ENCODE measurements around the gene TMEM87B.

TMEM87B gene

GRCh38 chr2:112140205-112140802 is 85.2 kb downstream of the TMEM87B start:
- no peak overlapping the region for H3K4me3 ChIP-seq (ENCODE audit: low read length)
- TF ChIP-seq ZNF274 (IDR thresholded peaks at IDR 0.05; ENCODE audit: low read depth, low read length) = no peak

GRCh38 chr2:112140899-112141625 is 86.0 kb downstream of the TMEM87B start:
- no peak overlapping the region for H3K4me3 ChIP-seq (ENCODE audit: low read length)

GRCh38 chr2:112141626-112142007 is 86.5 kb downstream of the TMEM87B start:
- no peak for TF ChIP-seq ZNF274 (IDR thresholded peaks at IDR 0.05; ENCODE audit: low read depth, low read length)
- H3K4me3 ChIP-seq (ENCODE audit: low read length) = no peak overlapping the region

More at GRCh38 chr2:112140899-112141625, 86.0 kb downstream of the TMEM87B start:
- no peak for TF ChIP-seq ZNF274 (IDR thresholded peaks at IDR 0.05; ENCODE audit: low read depth, low read length)

- no peak overlapping the region for H3K4me3 ChIP-seq (ENCODE audit: low read length)
- TF ChIP-seq ZNF274 (IDR thresholded peaks at IDR 0.05; ENCODE audit: low read depth, low read length) = no peak
These were observed 87.5 kb downstream of the TMEM87B start for GRCh38 chr2:112142525-112143078.

- no peak for TF ChIP-seq ZNF274 (IDR thresholded peaks at IDR 0.05; ENCODE audit: low read depth, low read length)
- no peak overlapping the region for H3K4me3 ChIP-seq (ENCODE audit: low read length)
These were observed 88.1 kb downstream of the TMEM87B start for GRCh38 chr2:112143150-112143549.

- TF ChIP-seq ZNF274 (IDR thresholded peaks at IDR 0.05; ENCODE audit: low read depth, low read length) = no peak
- no peak overlapping the region for H3K4me3 ChIP-seq (ENCODE audit: low read length)
These were observed 89.9 kb downstream of the TMEM87B start for GRCh38 chr2:112144966-112145365.

- TF ChIP-seq ZNF274 (IDR thresholded peaks at IDR 0.05; ENCODE audit: low read depth, low read length) = no peak
These were observed 92.5 kb downstream of the TMEM87B start for GRCh38 chr2:112147382-112148168.

GRCh38 chr2:112148477-112148876 is 93.4 kb downstream of the TMEM87B start:
- no peak for TF ChIP-seq ZNF274 (IDR thresholded peaks at IDR 0.05; ENCODE audit: low read depth, low read length)
- no peak overlapping the region for H3K4me3 ChIP-seq (ENCODE audit: low read length)

More at GRCh38 chr2:112147382-112148168, 92.5 kb downstream of the TMEM87B start:
- no peak overlapping the region for H3K4me3 ChIP-seq (ENCODE audit: low read length)

GRCh38 chr2:112149194-112149593 is 94.1 kb downstream of the TMEM87B start:
- no peak overlapping the region for H3K4me3 ChIP-seq (ENCODE audit: low read length)
- no peak for TF ChIP-seq ZNF274 (IDR thresholded peaks at IDR 0.05; ENCODE audit: low read depth, low read length)

- no peak for TF ChIP-seq ZNF274 (IDR thresholded peaks at IDR 0.05; ENCODE audit: low read depth, low read length)
- no peak overlapping the region for H3K4me3 ChIP-seq (ENCODE audit: low read length)
These were observed 94.9 kb downstream of the TMEM87B start for GRCh38 chr2:112149866-112150435.

- no peak for TF ChIP-seq ZNF274 (IDR thresholded peaks at IDR 0.05; ENCODE audit: low read depth, low read length)
- H3K4me3 ChIP-seq (ENCODE audit: low read length) = no peak overlapping the region
These were observed 95.4 kb downstream of the TMEM87B start for GRCh38 chr2:112150447-112150846.

GRCh38 chr2:112150851-112151250 is 95.8 kb downstream of the TMEM87B start:
- TF ChIP-seq ZNF274 (IDR thresholded peaks at IDR 0.05; ENCODE audit: low read depth, low read length) = no peak
- H3K4me3 ChIP-seq (ENCODE audit: low read length) = no peak overlapping the region

GRCh38 chr2:112151271-112151670 is 96.2 kb downstream of the TMEM87B start:
- no peak overlapping the region for H3K4me3 ChIP-seq (ENCODE audit: low read length)
- TF ChIP-seq ZNF274 (IDR thresholded peaks at IDR 0.05; ENCODE audit: low read depth, low read length) = no peak

Data from GM08714 (cell line).